Activated CD4-positive, CD25-positive, alpha-beta regulatory T cell treated with anti-CD3 and anti-CD28 coated beads, Interleukin-2, amount 50 U/mL, for 72 hours (primary cell): ENCODE data around the gene COX7A2L.
"Not testable (repeated sequence)": the region's sequence is repeated elsewhere in the genome, so short reads cannot be mapped to it uniquely, and the experiment has no call there.

ENCODE experiments used
- DNase-seq: peaks from one replicate; pipeline ENCODE4 v3.0.0; 2021

Gene COX7A2L

GRCh38 chr2:42360890-42361727 lies at the start of gene COX7A2L:
COX7A2L (minus strand) TSS chr2:42361217; CDS start chr2:42361161, 56 bp downstream.
- DNase-seq: peak; percentile 94

GRCh38 chr2:42408009-42408408 lies 47.0 kb upstream of the COX7A2L start:
- no peak for DNase-seq

GRCh38 chr2:42407476-42407875 lies 46.5 kb upstream of the COX7A2L start:
- no peak for DNase-seq

- no peak for DNase-seq
Measured at GRCh38 chr2:42404676-42405075, 43.7 kb upstream of the COX7A2L start.

GRCh38 chr2:42401773-42402172 lies 40.8 kb upstream of the COX7A2L start:
- no peak for DNase-seq

- not testable (repeated sequence) for DNase-seq
Measured at GRCh38 chr2:42398052-42398451, 37.0 kb upstream of the COX7A2L start.

GRCh38 chr2:42393320-42393719 lies 32.3 kb upstream of the COX7A2L start:
- DNase-seq: not testable (repeated sequence)

GRCh38 chr2:42392191-42392590 lies 31.2 kb upstream of the COX7A2L start:
- DNase-seq: no peak

GRCh38 chr2:42390401-42390969 lies 29.5 kb upstream of the COX7A2L start:
- no peak for DNase-seq

- no peak for DNase-seq
Measured at GRCh38 chr2:42386682-42387081, 25.7 kb upstream of the COX7A2L start.

GRCh38 chr2:42385225-42385624 lies 24.2 kb upstream of the COX7A2L start:
- DNase-seq: no peak

- DNase-seq: no peak
Measured at GRCh38 chr2:42383855-42384530, 23.0 kb upstream of the COX7A2L start.

- no peak for DNase-seq
Measured at GRCh38 chr2:42382144-42382543, 21.1 kb upstream of the COX7A2L start.

GRCh38 chr2:42380026-42380425 lies 19.0 kb upstream of the COX7A2L start:
- DNase-seq: not testable (repeated sequence)

- DNase-seq: no peak
Measured at GRCh38 chr2:42378415-42378814, 17.4 kb upstream of the COX7A2L start.

- DNase-seq: no peak
Measured at GRCh38 chr2:42376758-42377157, 15.7 kb upstream of the COX7A2L start.

- DNase-seq: no peak
Measured at GRCh38 chr2:42372474-42373200, 11.6 kb upstream of the COX7A2L start.

GRCh38 chr2:42371611-42372473 lies 10.8 kb upstream of the COX7A2L start:
- no peak for DNase-seq

GRCh38 chr2:42369532-42370229 lies 8.7 kb upstream of the COX7A2L start:
- DNase-seq: no peak

GRCh38 chr2:42368817-42369531 lies 8.0 kb upstream of the COX7A2L start:
- no peak for DNase-seq

- DNase-seq: no peak
Measured at GRCh38 chr2:42367835-42368234, 6.8 kb upstream of the COX7A2L start.
